Caco-2 (cell line): Measurements from ENCODE around the gene FOLR2. TPM values are rescaled to one million over a fixed set of nuclear protein-coding genes. Genes with fewer than 3 reads are reported as not detected.

Experiments used
- BruUV-seq: library from RNA; stranded (reverse); fragments of 400-500 nt; replicated peaks from 2 replicates; lab custom pipeline; 2021; lab: Mats Ljungman, UMichigan
- CTCF ChIA-PET: fragments of 300-600 bp; sonication (Branson Sonifier 250); formaldehyde crosslinking; loops from one replicate; lab custom pipeline; 2022; ENCODE audit warnings: antibody characterized with exemption; lab: Charles Lee
- POLR2A ChIA-PET: fragments of 300-600 bp; sonication (Branson Sonifier 250); formaldehyde crosslinking; loops from one replicate; lab custom pipeline; 2022; ENCODE audit warnings: antibody characterized with exemption; lab: Charles Lee
- DNase-seq, 2 experiments: peaks; one replicate each; pipeline versions ENCODE4 v3.0.0 to v3.0.0-alpha.2; 2020 to 2022
- H3K27me3 ChIP-seq: replicated peaks from 2 replicates; pipeline ENCODE4 v1.6.0; 2011; ENCODE audit warnings: low read length; ENCODE audit not compliant: control insufficient read depth, insufficient read depth
- H3K36me3 ChIP-seq: 2 replicates; pipeline ENCODE4 v1.5.1; 2011; ENCODE audit warnings: low read length; ENCODE audit not compliant: control insufficient read depth, insufficient read depth
- H3K4me1 ChIP-seq: fragments of 250-450 bp; sonication (Bioruptor Pico); 2 replicates; pipeline ENCODE4 v1.5.1; 2020; ENCODE audit warnings: mild to moderate bottlenecking
- H3K4me3 ChIP-seq: 2 replicates; pipeline ENCODE4 v1.5.1; 2011; ENCODE audit warnings: low read depth, mild to moderate bottlenecking, control low read depth, low read length
- H3K9me3 ChIP-seq: fragments of 250-450 bp; sonication (Bioruptor Pico); 2 replicates; pipeline ENCODE4 v1.5.1; 2020; ENCODE audit warnings: mild to moderate bottlenecking, moderate library complexity
- H3K27ac Mint-ChIP-seq: one replicate; pipeline ENCODE4 v1.8.0; 2022; ENCODE audit warnings: mixed read lengths; ENCODE audit not compliant: unreplicated experiment
- H3K27me3 Mint-ChIP-seq: one replicate; pipeline ENCODE4 v1.8.0; 2022; ENCODE audit warnings: mixed read lengths; ENCODE audit not compliant: insufficient read depth, unreplicated experiment
- H3K36me3 Mint-ChIP-seq: one replicate; pipeline ENCODE4 v1.8.0; 2022; ENCODE audit warnings: mild to moderate bottlenecking, mixed read lengths; ENCODE audit not compliant: insufficient read depth, unreplicated experiment
- H3K4me1 Mint-ChIP-seq: one replicate; pipeline ENCODE4 v1.8.0; 2022; ENCODE audit warnings: low read depth, mixed read lengths; ENCODE audit not compliant: unreplicated experiment
- H3K4me3 Mint-ChIP-seq: one replicate; pipeline ENCODE4 v1.8.0; 2022; ENCODE audit warnings: mild to moderate bottlenecking, moderate library complexity, mixed read lengths; ENCODE audit not compliant: unreplicated experiment
- H3K9me3 Mint-ChIP-seq: one replicate; pipeline ENCODE4 v1.8.0; 2022; ENCODE audit warnings: mixed read lengths; ENCODE audit not compliant: unreplicated experiment
- CTCF ChIP-seq, 2 experiments: fragments of 200-600 bp in 1 of 2; IDR thresholded peaks; 1 replicate in 1 of 2; 2 replicates in 1 of 2; pipeline versions ENCODE4 v1.5.1 to v1.8.0; 2011 to 2022; ENCODE audit warnings: antibody characterized with exemption in 1 of 2, control low read depth in 1 of 2, inconsistent platforms in 1 of 2, low read depth in 1 of 2, low read length in 1 of 2, mild to moderate bottlenecking in 1 of 2, moderate library complexity in 1 of 2; ENCODE audit not compliant: insufficient read depth in 1 of 2, severe bottlenecking in 1 of 2, unreplicated experiment in 1 of 2
- intact Hi-C: fragments of 100-400 bp; cut with micrococcal nuclease; formaldehyde crosslinking; loops from one replicate; pipeline ENCODE4 v1.10.0; 2022; ENCODE audit not compliant: unreplicated experiment
- total RNA-seq: library from RNA; stranded (reverse); gene quantifications from 2 replicates; pipeline ENCODE4 v1.2.3, GENCODE V29; 2022

The FOLR2 gene
- total RNA-seq, 1 experiment from 2014 or later = not detected

GRCh38 chr11:72259490-72259889, 42.9 kb downstream of the FOLR2 start:
- intact Hi-C loops = no loop called here
- no TSS peak for BruUV-seq
- no peak for DNase-seq
- Histone ChIP-seq H3K27me3 (no peaks in the 10 kb centered on the region), H3K4me3 (no peak overlapping the region), H3K4me1 (no peaks in the 10 kb centered on the region), H3K36me3 (no peaks in the 10 kb centered on the region), H3K9me3 (peaks cover under 1% of the 10 kb centered on the region; the same call in 1 of the 2 replicates)
- Mint-ChIP-seq H3K27ac (no peak overlapping the region), H3K4me3 (no peak overlapping the region), H3K9me3 (no peaks in the 10 kb centered on the region), H3K4me1 (no peaks in the 10 kb centered on the region), H3K36me3 (no peaks in the 10 kb centered on the region), H3K27me3 (peaks cover 10% of the 10 kb centered on the region)
- no peak for TF ChIP-seq CTCF (IDR thresholded peaks at IDR 0.05; ENCODE audit: insufficient read depth in 1 of 2, low read depth in 1 of 2, low read length in 1 of 2, severe bottlenecking in 1 of 2, unreplicated experiment in 1 of 2)
- CTCF ChIA-PET = no interaction called here
- POLR2A ChIA-PET = interaction anchor here (0.6 kb wide), 1 partner anchor 126 kb away, joined by 3 read pairs; no protein-coding TSS in a partner anchor

- CTCF ChIA-PET = no interaction called here
- Histone ChIP-seq H3K36me3 (no peaks in the 10 kb centered on the region), H3K4me3 (no peak overlapping the region), H3K27me3 (no peaks in the 10 kb centered on the region), H3K4me1 (no peaks in the 10 kb centered on the region), H3K9me3 (no peaks in the 10 kb centered on the region)
- no TSS peak for BruUV-seq
- H3K4me1 Mint-ChIP-seq = no peaks in the 10 kb centered on the region
- POLR2A ChIA-PET = no interaction called here
- intact Hi-C loops = no loop called here
- H3K27ac Mint-ChIP-seq = no peak overlapping the region
- no peak overlapping the region for H3K4me3 Mint-ChIP-seq
- H3K36me3 Mint-ChIP-seq = no peaks in the 10 kb centered on the region
- no peak for DNase-seq
- no peaks in the 10 kb centered on the region for H3K9me3 Mint-ChIP-seq
- peaks cover 9% of the 10 kb centered on the region for H3K27me3 Mint-ChIP-seq
- TF ChIP-seq CTCF (IDR thresholded peaks at IDR 0.05; ENCODE audit: insufficient read depth in 1 of 2, low read depth in 1 of 2, low read length in 1 of 2, severe bottlenecking in 1 of 2, unreplicated experiment in 1 of 2) = no peak
These were observed 44.0 kb downstream of the FOLR2 start for GRCh38 chr11:72260574-72260973.

GRCh38 chr11:72263361-72263760, 46.8 kb downstream of the FOLR2 start:
- Histone ChIP-seq H3K36me3 (no peaks in the 10 kb centered on the region), H3K4me3 (no peak overlapping the region), H3K27me3 (no peaks in the 10 kb centered on the region), H3K4me1 (0 out of 2 replicates have a peak, but pooled peaks cover 3% of the 10 kb centered on the region), H3K9me3 (no peaks in the 10 kb centered on the region)
- BruUV-seq = no TSS peak
- TF ChIP-seq CTCF (IDR thresholded peaks at IDR 0.05; ENCODE audit: insufficient read depth in 1 of 2, low read depth in 1 of 2, low read length in 1 of 2, severe bottlenecking in 1 of 2, unreplicated experiment in 1 of 2) = no peak
- Mint-ChIP-seq H3K27ac (no peak overlapping the region), H3K9me3 (no peaks in the 10 kb centered on the region), H3K27me3 (peaks cover 11% of the 10 kb centered on the region), H3K4me1 (no peaks in the 10 kb centered on the region), H3K36me3 (no peaks in the 10 kb centered on the region), H3K4me3 (no peak overlapping the region)
- ChIA-PET POLR2A (no interaction called here), CTCF (interaction anchor here (0.5 kb wide), 1 partner anchor 184 kb away, joined by 4 read pairs; no protein-coding TSS in a partner anchor)
- DNase-seq = no peak
- intact Hi-C loops = no loop called here
